Mesenchymal stem cell (in vitro differentiated cells and primary cell): ENCODE data around the gene MSH2. TPM values are rescaled to one million over a fixed set of nuclear protein-coding genes. Genes with fewer than 3 reads are reported as not detected.
A peak's percentile ranks its signal among the peaks of the same experiment; 100 is the strongest.

Experiments
- DNase-seq: peaks from one replicate; pipeline ENCODE4 v3.0.0-alpha.2; 2013
- H2AFZ ChIP-seq: one replicate; pipeline ENCODE4 v1.6.1; 2013; ENCODE audit warnings: low read depth, mild to moderate bottlenecking, control low read depth, inconsistent platforms, low read length, moderate library complexity
- H2AK5ac ChIP-seq: 2 replicates; pipeline ENCODE4 v1.6.1; 2013; ENCODE audit warnings: low read length, moderate library complexity, mild to moderate bottlenecking, inconsistent platforms; ENCODE audit not compliant: severe bottlenecking
- H2BK120ac ChIP-seq: one replicate; pipeline ENCODE4 v1.6.1; 2013; ENCODE audit warnings: low read depth, mild to moderate bottlenecking, inconsistent platforms, low read length, moderate library complexity
- H2BK12ac ChIP-seq, 2 experiments: one replicate each; pipeline ENCODE4 v1.6.1; 2013; ENCODE audit warnings: inconsistent platforms in 2 of 2, low read length in 2 of 2, mild to moderate bottlenecking in 2 of 2, moderate library complexity in 2 of 2, control low read depth in 1 of 2
- H2BK15ac ChIP-seq: one replicate; pipeline ENCODE4 v1.6.1; 2013; ENCODE audit warnings: mild to moderate bottlenecking, low read depth, inconsistent platforms; ENCODE audit not compliant: poor library complexity, severe bottlenecking
- H2BK5ac ChIP-seq: 2 replicates; pipeline ENCODE4 v1.6.1; 2013; ENCODE audit warnings: low read depth, mild to moderate bottlenecking, low read length, control low read depth, inconsistent platforms; ENCODE audit not compliant: poor library complexity, severe bottlenecking
- H3K14ac ChIP-seq, 2 experiments: one replicate each; pipeline ENCODE4 v1.6.1; 2013; ENCODE audit warnings: inconsistent platforms in 2 of 2, low read length in 2 of 2, control low read depth in 1 of 2, mild to moderate bottlenecking in 1 of 2, moderate library complexity in 1 of 2
- H3K18ac ChIP-seq, 2 experiments: one replicate each; pipeline ENCODE4 v1.6.1; 2013; ENCODE audit warnings: inconsistent platforms in 2 of 2, low read length in 2 of 2, control low read depth in 1 of 2, low read depth in 1 of 2, mild to moderate bottlenecking in 1 of 2
- H3K23ac ChIP-seq, 2 experiments: one replicate each; pipeline ENCODE4 v1.6.1; 2013; ENCODE audit warnings: inconsistent platforms in 2 of 2, low read length in 2 of 2, mild to moderate bottlenecking in 2 of 2, moderate library complexity in 2 of 2, control low read depth in 1 of 2
- H3K27ac ChIP-seq: 2 replicates; pipeline ENCODE4 v1.5.1; 2013; ENCODE audit warnings: mild to moderate bottlenecking, moderate library complexity, low read length, control low read depth, inconsistent platforms; ENCODE audit not compliant: poor library complexity, severe bottlenecking
- H3K27me3 ChIP-seq, 2 experiments: 2 replicates each; pipeline versions ENCODE4 v1.6.1 to v1.7.0; 2013; ENCODE audit warnings: low read length in 2 of 2, mild to moderate bottlenecking in 2 of 2, moderate library complexity in 2 of 2, control low read depth in 1 of 2, inconsistent platforms in 1 of 2; ENCODE audit not compliant: control insufficient read depth in 1 of 2, insufficient read depth in 1 of 2
- H3K36me3 ChIP-seq, 2 experiments: 2 replicates each; pipeline versions ENCODE4 v1.6.1 to v1.7.0; 2013; ENCODE audit warnings: low read length in 2 of 2, control low read depth in 1 of 2, inconsistent platforms in 1 of 2, low read depth in 1 of 2, mild to moderate bottlenecking in 1 of 2; ENCODE audit not compliant: insufficient read depth in 2 of 2, control insufficient read depth in 1 of 2
- H3K4ac ChIP-seq, 2 experiments: one replicate each; pipeline ENCODE4 v1.6.1; 2013; ENCODE audit warnings: inconsistent platforms in 2 of 2, low read length in 2 of 2, mild to moderate bottlenecking in 2 of 2, moderate library complexity in 2 of 2, control low read depth in 1 of 2, low read depth in 1 of 2
- H3K4me1 ChIP-seq: 2 replicates; pipeline ENCODE4 v1.6.1; 2013; ENCODE audit warnings: low read depth, low read length, control low read depth; ENCODE audit not compliant: control insufficient read depth, insufficient read depth
- H3K4me2 ChIP-seq: 2 replicates; pipeline ENCODE4 v1.6.1; 2013; ENCODE audit warnings: low read length, mild to moderate bottlenecking, inconsistent platforms; ENCODE audit not compliant: poor library complexity, severe bottlenecking
- H3K4me3 ChIP-seq, 2 experiments: 2 replicates each; pipeline versions ENCODE4 v1.5.1 to v1.7.0; 2013; ENCODE audit warnings: low read length in 2 of 2, mild to moderate bottlenecking in 2 of 2, control low read depth in 1 of 2, low read depth in 1 of 2; ENCODE audit not compliant: insufficient read depth in 1 of 2
- H3K79me1 ChIP-seq: replicated peaks from 2 replicates; pipeline ENCODE4 v1.6.1; 2013; ENCODE audit warnings: mild to moderate bottlenecking, control low read depth, low read length, inconsistent platforms; ENCODE audit not compliant: poor library complexity, severe bottlenecking
- H3K9ac ChIP-seq: 2 replicates; pipeline ENCODE4 v1.7.0; 2013; ENCODE audit warnings: mild to moderate bottlenecking, low read length, moderate library complexity
- H3K9me3 ChIP-seq: 2 replicates; pipeline ENCODE4 v1.7.0; 2013; ENCODE audit warnings: mild to moderate bottlenecking, low read length; ENCODE audit not compliant: control insufficient read depth
- H4K8ac ChIP-seq: one replicate; pipeline ENCODE4 v1.6.1; 2013; ENCODE audit warnings: inconsistent platforms, mild to moderate bottlenecking, low read length, moderate library complexity
- H4K91ac ChIP-seq: one replicate; pipeline ENCODE4 v1.6.1; 2013; ENCODE audit warnings: mild to moderate bottlenecking, low read length, inconsistent platforms
- WGBS: methylation state at CpG from one replicate; pipeline ENCODE4 v1.1.7; 2013; ENCODE audit warnings: mixed read lengths; 5-methylcytosine and 5-hydroxymethylcytosine counted together
- small RNA-seq: library from polyadenylated mRNA; stranded (forward); fragments of <200 nt; extraction: miRNeasy Mini kit (QIAGEN cat#:217004); gene quantifications from one replicate; pipeline ENCODE3, GENCODE V24; 2013; ENCODE audit warnings: low read depth

The MSH2 gene

DNA sequence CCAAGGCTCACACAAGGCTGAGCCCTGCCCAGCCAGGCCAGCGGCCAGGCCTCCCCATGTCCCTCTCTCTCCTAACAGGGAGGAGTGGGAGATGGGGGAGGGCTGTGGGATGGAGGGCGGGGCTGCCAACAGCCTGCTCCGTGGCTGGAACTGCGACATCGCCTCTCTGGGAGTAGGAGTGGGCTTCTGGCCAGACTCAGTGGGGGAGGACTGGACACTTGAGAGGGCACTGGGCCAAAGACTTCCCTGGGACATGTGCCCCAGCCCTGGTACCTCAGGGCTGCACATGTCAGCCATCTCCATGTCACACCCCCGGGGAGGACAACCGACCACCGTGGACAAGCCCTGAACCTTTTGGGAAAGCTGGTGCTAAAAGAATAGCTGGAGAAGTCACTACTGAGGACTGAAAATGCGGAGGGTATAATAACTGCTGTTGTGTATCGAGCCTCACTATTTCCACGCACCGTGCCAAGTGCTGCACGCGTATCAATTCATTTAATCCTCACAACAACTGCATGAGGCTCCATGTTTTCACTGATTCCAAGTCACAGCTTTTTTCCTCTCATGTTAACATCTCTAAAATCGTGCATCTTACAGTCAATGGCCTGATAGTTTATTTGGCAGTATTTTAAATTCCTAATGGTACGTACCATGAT lies 127.3 kb downstream of the MSH2 start:
- Histone ChIP-seq H2AK5ac (no peak overlapping the region), H3K9ac (no peak overlapping the region), H3K79me1 (no peaks in the 10 kb centered on the region), H3K27ac (no peak overlapping the region), H4K91ac (no peak overlapping the region), H2BK12ac (no peak overlapping the region), H3K36me3 (no peaks in the 10 kb centered on the region), H2BK5ac (no peak overlapping the region), H2AFZ (no peak overlapping the region), H3K4ac (no peak overlapping the region), H3K18ac (peak overlapping the region in 1 of 2 experiments; percentile 11), H3K4me1 (peaks cover 30% of the 10 kb centered on the region), H3K4me3 (no peak overlapping the region), H3K4me2 (no peak overlapping the region), H3K23ac (no peak overlapping the region), H3K9me3 (no peaks in the 10 kb centered on the region), H3K14ac (peak overlapping the region in 1 of 2 experiments; percentile 2), H2BK15ac (no peak overlapping the region), H3K27me3 (peaks cover 0 to 6% of the 10 kb centered on the region in 2 experiments), H2BK120ac (no peak overlapping the region), H4K8ac (peak overlapping the region; percentile 12)
- WGBS, result 88% methylated on average over 15 of the region's 16 CpGs
- no peak for DNase-seq

DNA sequence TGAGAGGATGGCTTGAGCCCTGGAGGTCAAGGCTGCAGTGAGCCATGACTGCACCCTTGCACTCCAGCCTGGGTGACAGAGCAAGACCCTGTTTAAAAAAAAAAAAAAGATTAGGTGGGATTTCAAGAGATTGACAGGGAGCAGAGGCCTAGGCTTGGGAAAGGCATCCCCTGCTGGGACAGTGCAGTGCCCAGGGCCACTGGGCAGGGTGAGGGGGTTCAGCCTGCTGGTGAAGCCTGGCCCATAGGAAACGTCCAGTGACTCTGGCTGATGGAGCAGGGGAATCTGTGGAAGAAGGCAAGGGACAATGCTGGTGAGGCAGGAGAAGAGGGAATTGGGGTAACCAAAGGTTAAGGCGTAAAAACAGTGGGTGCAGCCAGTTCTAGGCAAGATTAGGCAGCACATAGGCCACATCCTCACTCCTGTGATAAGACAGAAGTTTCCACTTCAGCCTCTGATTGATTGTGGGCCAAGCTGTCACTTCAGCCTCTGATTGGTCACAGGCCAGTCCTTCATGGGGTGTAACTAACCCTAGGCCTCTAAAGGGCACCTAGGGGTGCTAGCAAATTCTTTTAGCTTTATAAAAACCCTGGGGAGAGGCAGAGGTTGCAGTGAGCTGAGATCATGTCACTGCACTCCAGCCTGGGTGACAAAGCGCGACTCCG lies 128.6 kb downstream of the MSH2 start:
- H2AK5ac ChIP-seq, result no peak overlapping the region
- H2BK15ac ChIP-seq, result no peak overlapping the region
- WGBS, result 95% methylated on average over 5 of the region's 5 CpGs

More for the DNA sequence above, 128.6 kb downstream of the MSH2 start:
- H3K14ac ChIP-seq, result no peak overlapping the region
- no peak overlapping the region for H4K91ac ChIP-seq
- H3K36me3 ChIP-seq, result no peaks in the 10 kb centered on the region
- H3K9ac ChIP-seq, result no peak overlapping the region
- peaks cover 41% of the 10 kb centered on the region for H3K4me1 ChIP-seq
- no peak overlapping the region for H2BK5ac ChIP-seq
- H4K8ac ChIP-seq, result peak overlapping the region; percentile 27
- no peak for DNase-seq
- H3K4me2 ChIP-seq, result no peak overlapping the region
- H3K9me3 ChIP-seq, result no peaks in the 10 kb centered on the region
- no peak overlapping the region for H2AFZ ChIP-seq
- no peak overlapping the region for H3K18ac ChIP-seq
- no peak overlapping the region for H3K23ac ChIP-seq
- no peaks in the 10 kb centered on the region for H3K79me1 ChIP-seq
- no peak overlapping the region for H2BK12ac ChIP-seq
- H3K27ac ChIP-seq, result no peak overlapping the region
- peaks cover 0 to 1% of the 10 kb centered on the region in 2 experiments for H3K27me3 ChIP-seq
- H3K4ac ChIP-seq, result no peak overlapping the region
- H2BK120ac ChIP-seq, result no peak overlapping the region
- no peak overlapping the region for H3K4me3 ChIP-seq

Small RNA genes lying within 50 kb of the gene (small RNA-seq; reads per million reads assigned to genes)
- gene MIR559 (not detected), gene RF00017 (not detected), gene RN7SKP119 (not detected)
